H9 (cell line): Measurements from ENCODE around the gene MRTFA. TPM values are rescaled to one million over a fixed set of nuclear protein-coding genes. Genes with fewer than 3 reads are reported as not detected.

Source experiments
- DNase-seq: peaks from one replicate; pipeline ENCODE4 v3.0.0-alpha.2; 2017
- H2AFZ ChIP-seq: one replicate; pipeline ENCODE4 v1.6.1; 2013; ENCODE audit warnings: mild to moderate bottlenecking, low read length, control low read depth, moderate library complexity
- H2AK5ac ChIP-seq: 2 replicates; pipeline ENCODE4 v1.6.1; 2013; ENCODE audit warnings: low read length, control low read depth, mixed read lengths; ENCODE audit not compliant: insufficient read length
- H2BK120ac ChIP-seq: one replicate; pipeline ENCODE4 v1.6.1; 2013; ENCODE audit warnings: low read depth, mild to moderate bottlenecking, low read length, control low read depth, inconsistent platforms; ENCODE audit not compliant: poor library complexity, severe bottlenecking
- H2BK12ac ChIP-seq: 2 replicates; pipeline ENCODE4 v1.6.1; 2013; ENCODE audit warnings: low read length, control low read depth, mixed read lengths, low read depth; ENCODE audit not compliant: insufficient read length
- H2BK15ac ChIP-seq: 2 replicates; pipeline ENCODE4 v1.6.1; 2013; ENCODE audit warnings: low read depth, low read length, control low read depth
- H2BK20ac ChIP-seq: one replicate; pipeline ENCODE4 v1.6.1; 2013; ENCODE audit warnings: low read depth, mild to moderate bottlenecking, low read length, control low read depth, inconsistent platforms; ENCODE audit not compliant: poor library complexity, severe bottlenecking
- H2BK5ac ChIP-seq: 2 replicates; pipeline ENCODE4 v1.6.1; 2013; ENCODE audit warnings: low read length, control low read depth, mixed read lengths; ENCODE audit not compliant: insufficient read length
- H3K14ac ChIP-seq: 2 replicates; pipeline ENCODE4 v1.6.1; 2013; ENCODE audit warnings: low read length, control low read depth; ENCODE audit not compliant: insufficient read depth
- H3K18ac ChIP-seq: 2 replicates; pipeline ENCODE4 v1.6.1; 2013; ENCODE audit warnings: low read depth, mild to moderate bottlenecking, mixed read lengths, low read length, control low read depth; ENCODE audit not compliant: insufficient read length
- H3K23ac ChIP-seq: 2 replicates; pipeline ENCODE4 v1.6.1; 2013; ENCODE audit warnings: low read length, control low read depth, mixed read lengths, low read depth; ENCODE audit not compliant: insufficient read length
- H3K23me2 ChIP-seq: 2 replicates; pipeline ENCODE4 v1.6.1; 2013; ENCODE audit warnings: low read depth, mild to moderate bottlenecking, mixed read lengths, low read length, control low read depth; ENCODE audit not compliant: insufficient read length, poor library complexity, severe bottlenecking
- H3K27ac ChIP-seq: 2 replicates; pipeline ENCODE4 v1.5.1; 2013; ENCODE audit warnings: low read length, control low read depth, mixed read lengths, low read depth; ENCODE audit not compliant: insufficient read length
- H3K27me3 ChIP-seq: 2 replicates; pipeline ENCODE4 v1.6.1; 2013; ENCODE audit warnings: low read length, control low read depth, inconsistent platforms; ENCODE audit not compliant: insufficient read depth
- H3K4ac ChIP-seq: 2 replicates; pipeline ENCODE4 v1.6.1; 2013; ENCODE audit warnings: low read depth, mild to moderate bottlenecking, control low read depth, inconsistent platforms, low read length, moderate library complexity
- H3K4me1 ChIP-seq: 2 replicates; pipeline ENCODE4 v1.6.1; 2013; ENCODE audit warnings: low read length, control low read depth, inconsistent platforms; ENCODE audit not compliant: insufficient read depth
- H3K4me2 ChIP-seq: 2 replicates; pipeline ENCODE4 v1.6.1; 2013; ENCODE audit warnings: low read length, control low read depth, mixed read lengths; ENCODE audit not compliant: insufficient read length, insufficient read depth
- H3K56ac ChIP-seq: 2 replicates; pipeline ENCODE4 v1.6.1; 2013; ENCODE audit warnings: low read depth, mild to moderate bottlenecking, mixed read lengths, low read length, control low read depth; ENCODE audit not compliant: insufficient read length
- H3K79me1 ChIP-seq: 2 replicates; pipeline ENCODE4 v1.6.1; 2013; ENCODE audit warnings: low read depth, mild to moderate bottlenecking, moderate library complexity, low read length, control low read depth, inconsistent platforms; ENCODE audit not compliant: insufficient read depth, poor library complexity, severe bottlenecking
- H3K79me2 ChIP-seq: 2 replicates; pipeline ENCODE4 v1.6.1; 2013; ENCODE audit warnings: low read length, control low read depth, inconsistent platforms; ENCODE audit not compliant: insufficient read depth
- H3K9ac ChIP-seq: 2 replicates; pipeline ENCODE4 v1.6.1; 2013; ENCODE audit warnings: low read length, control low read depth, mixed read lengths; ENCODE audit not compliant: insufficient read length; ENCODE audit errors: extremely low read depth
- H3K9me3 ChIP-seq: one replicate; pipeline ENCODE4 v1.6.1; 2013; ENCODE audit warnings: low read depth, low read length, inconsistent platforms; ENCODE audit not compliant: control insufficient read depth
- H3T11ph ChIP-seq: one replicate; pipeline ENCODE4 v1.6.1; 2013; ENCODE audit warnings: mild to moderate bottlenecking, low read length, control low read depth, inconsistent platforms
- H4K20me1 ChIP-seq: one replicate; pipeline ENCODE4 v1.6.1; 2013; ENCODE audit not compliant: control insufficient read depth, insufficient read length, insufficient read depth
- H4K5ac ChIP-seq: 2 replicates; pipeline ENCODE4 v1.6.1; 2013; ENCODE audit warnings: low read depth, mild to moderate bottlenecking, mixed read lengths, low read length, control low read depth; ENCODE audit not compliant: insufficient read length
- H4K8ac ChIP-seq: replicated peaks from 2 replicates; pipeline ENCODE4 v1.6.1; 2013; ENCODE audit warnings: low read length, control low read depth, mixed read lengths, low read depth; ENCODE audit not compliant: insufficient read length
- H4K91ac ChIP-seq: 2 replicates; pipeline ENCODE4 v1.6.1; 2013; ENCODE audit warnings: low read depth, mild to moderate bottlenecking, moderate library complexity, mixed read lengths, low read length, control low read depth; ENCODE audit not compliant: insufficient read length
- H3K27ac Mint-ChIP-seq, 3 experiments: 2 replicates in 2 of 3; 3 replicates in 1 of 3; pipeline ENCODE4 v1.8.0; 2020 to 2021; ENCODE audit warnings: mixed read lengths in 3 of 3, mild to moderate bottlenecking in 1 of 3, moderate library complexity in 1 of 3
- H3K27me3 Mint-ChIP-seq: 2 replicates; pipeline ENCODE4 v1.8.0; 2021; ENCODE audit warnings: low read depth, mild to moderate bottlenecking, moderate library complexity, mixed read lengths
- H3K36me3 Mint-ChIP-seq, 3 experiments: 2 replicates in 2 of 3; 3 replicates in 1 of 3; pipeline ENCODE4 v1.8.0; 2020 to 2021; ENCODE audit warnings: low read depth in 3 of 3, mixed read lengths in 3 of 3; ENCODE audit not compliant: insufficient read depth in 1 of 3
- H3K4me1 Mint-ChIP-seq, 2 experiments: 2 replicates each; pipeline ENCODE4 v1.8.0; 2020; ENCODE audit warnings: mixed read lengths in 2 of 2
- H3K4me3 Mint-ChIP-seq, 2 experiments: 2 replicates in 1 of 2; 3 replicates in 1 of 2; pipeline ENCODE4 v1.8.0; 2020 to 2021; ENCODE audit warnings: mild to moderate bottlenecking in 2 of 2, mixed read lengths in 2 of 2, moderate library complexity in 1 of 2
- H3K9me3 Mint-ChIP-seq, 2 experiments: 2 replicates in 1 of 2; 3 replicates in 1 of 2; pipeline ENCODE4 v1.8.0; 2020; ENCODE audit warnings: mild to moderate bottlenecking in 2 of 2, mixed read lengths in 2 of 2, moderate library complexity in 1 of 2
- CTCF ChIP-seq: fragments of 200-600 bp; sonication (generic); conservative IDR thresholded peaks from 3 replicates; pipeline ENCODE4 v1.8.0; 2021; ENCODE audit warnings: antibody characterized with exemption, mild to moderate bottlenecking
- WGBS: extraction: QIAGEN DNeasy Blood & Tissue Kit; methylation state at CpG from one replicate; pipeline ENCODE4 v1.1.7; 2013; ENCODE audit warnings: missing lambda C conversion rate, low lambda C conversion rate, mixed read lengths; ENCODE audit not compliant: insufficient read length; ENCODE audit errors: extremely low coverage; 5-methylcytosine and 5-hydroxymethylcytosine counted together
- total RNA-seq: library from RNA; stranded (reverse); gene quantifications from 2 replicates; pipeline ENCODE4 v1.2.1, GENCODE V29; 2021

Gene MRTFA
- total RNA-seq, 1 experiment from 2014 or later: 38.1 TPM

- Histone ChIP-seq H3K56ac (no peak overlapping the region), H2BK12ac (no peak overlapping the region), H3K4ac (no peak overlapping the region), H4K8ac (no peak overlapping the region), H4K5ac (no peak overlapping the region), H2BK20ac (no peak overlapping the region), H4K91ac (no peak overlapping the region), H3K18ac (no peak overlapping the region), H4K20me1 (no peaks in the 10 kb centered on the region), H3K23ac (no peak overlapping the region), H3K79me2 (no peaks in the 10 kb centered on the region; the same call in 1 of the 2 replicates), H2BK120ac (no peak overlapping the region), H3K23me2 (no peaks in the 10 kb centered on the region), H3K9me3 (no peaks in the 10 kb centered on the region), H3K4me1 (no peaks in the 10 kb centered on the region), H3K79me1 (no peaks in the 10 kb centered on the region), H2BK15ac (no peak overlapping the region), H3K27ac (no peak overlapping the region), H2BK5ac (no peak overlapping the region), H3K4me2 (no peak overlapping the region), H3K14ac (no peak overlapping the region), H2AFZ (no peak overlapping the region), H2AK5ac (no peak overlapping the region), H3T11ph (no peak overlapping the region), H3K9ac (no peak overlapping the region), H3K27me3 (no peaks in the 10 kb centered on the region)
- Mint-ChIP-seq H3K27ac (peak overlapping the region in 1 of 3 experiments; percentile 12; a peak in 4 of 7 replicates), H3K9me3 (no peaks in the 10 kb centered on the region), H3K4me1 (peaks cover 2 to 6% of the 10 kb centered on the region in 2 experiments; a peak in 2 of 4 replicates), H3K36me3 (peaks cover 0 to 9% (median 6%) of the 10 kb centered on the region in 3 experiments; a peak in 5 of 7 replicates), H3K4me3 (no peak overlapping the region), H3K27me3 (no peaks in the 10 kb centered on the region)
- DNase-seq: no peak
- no CpG with 5 or more reads among the region's 7 CpGs for WGBS
- TF ChIP-seq CTCF: no peak
Observed at GRCh38 chr22:40484906-40485669, 151.4 kb downstream of the MRTFA start.
